Ishikawa (cell line): ENCODE results near the gene ITIH5.

Experiments used
- CEBPB ChIP-seq: IDR thresholded peaks from 2 replicates; pipeline ENCODE4 v1.6.1; 2012
- CREB1 ChIP-seq: IDR thresholded peaks from 2 replicates; pipeline ENCODE4 v1.6.1; 2012; ENCODE audit warnings: low read depth
- EGR1 ChIP-seq: IDR thresholded peaks from 2 replicates; pipeline ENCODE4 v1.6.1; 2012
- EP300 ChIP-seq: IDR thresholded peaks from 2 replicates; pipeline ENCODE4 v1.6.1; 2012; ENCODE audit warnings: borderline replicate concordance
- FOXM1 ChIP-seq: IDR thresholded peaks from 2 replicates; pipeline ENCODE4 v1.6.1; 2012; ENCODE audit warnings: low read depth, borderline replicate concordance
- MAX ChIP-seq: IDR thresholded peaks from 2 replicates; pipeline ENCODE4 v1.6.1; 2012
- NFIC ChIP-seq: IDR thresholded peaks from 2 replicates; pipeline ENCODE4 v1.6.1; 2012
- RAD21 ChIP-seq: IDR thresholded peaks from 2 replicates; pipeline ENCODE4 v1.6.1; 2012; ENCODE audit warnings: low read depth
- REST ChIP-seq: IDR thresholded peaks from 2 replicates; pipeline ENCODE4 v1.6.1; 2012; ENCODE audit warnings: low read depth, mild to moderate bottlenecking
- TAF1 ChIP-seq: IDR thresholded peaks from 2 replicates; pipeline ENCODE4 v1.6.1; 2012; ENCODE audit warnings: low read depth, mild to moderate bottlenecking
- TCF12 ChIP-seq: IDR thresholded peaks from 2 replicates; pipeline ENCODE4 v1.6.1; 2012; ENCODE audit warnings: low read depth
- TEAD4 ChIP-seq: IDR thresholded peaks from 2 replicates; pipeline ENCODE4 v1.6.1; 2012
- USF1 ChIP-seq: IDR thresholded peaks from 2 replicates; pipeline ENCODE4 v1.6.1; 2012
- YY1 ChIP-seq: IDR thresholded peaks from 2 replicates; pipeline ENCODE4 v1.6.1; 2012; ENCODE audit warnings: low read depth
- ZBTB7A ChIP-seq: IDR thresholded peaks from 2 replicates; pipeline ENCODE4 v1.6.1; 2012; ENCODE audit warnings: low read depth

ITIH5 gene

GRCh38 chr10:7547206-7547605 is 119.6 kb downstream of the ITIH5 start:
- TF ChIP-seq TCF12 = no peak
- TF ChIP-seq EP300 = no peak
- TF ChIP-seq RAD21 = no peak
- no peak for TF ChIP-seq NFIC
- TF ChIP-seq MAX = no peak
- no peak for TF ChIP-seq ZBTB7A
- no peak for TF ChIP-seq CEBPB
- no peak for TF ChIP-seq YY1
- no peak for TF ChIP-seq REST
- TF ChIP-seq TAF1 = no peak
- TF ChIP-seq EGR1 = no peak
- no peak for TF ChIP-seq CREB1
- no peak for TF ChIP-seq TEAD4
- no peak for TF ChIP-seq USF1
- no peak for TF ChIP-seq FOXM1

GRCh38 chr10:7546385-7546967 is 120.3 kb downstream of the ITIH5 start:
- no peak for TF ChIP-seq FOXM1
- TF ChIP-seq RAD21 = no peak
- TF ChIP-seq EGR1 = no peak
- no peak for TF ChIP-seq CEBPB

GRCh38 chr10:7545792-7546191 is 121.0 kb downstream of the ITIH5 start:
- TF ChIP-seq TEAD4 (no peak), RAD21 (no peak), TAF1 (no peak), YY1 (no peak), MAX (no peak), ZBTB7A (no peak), NFIC (no peak), FOXM1 (no peak), TCF12 (no peak), REST (no peak), USF1 (no peak), EGR1 (no peak), CREB1 (no peak), EP300 (no peak), CEBPB (no peak)

GRCh38 chr10:7545261-7545660 is 121.5 kb downstream of the ITIH5 start:
- no peak for TF ChIP-seq MAX
- no peak for TF ChIP-seq TEAD4
- no peak for TF ChIP-seq REST
- TF ChIP-seq YY1 = no peak

GRCh38 chr10:7544203-7544602 is 122.6 kb downstream of the ITIH5 start:
- no peak for TF ChIP-seq FOXM1
- no peak for TF ChIP-seq REST
